ENCODE measurements around the gene P3H3.
"Not testable (repeated sequence)": the region's sequence is repeated elsewhere in the genome, so short reads cannot be mapped to it uniquely, and the experiment has no call there.

The P3H3 gene

GRCh38 chr12:6887460-6887859 is 59.3 kb downstream of the P3H3 start:
- no peak for DNase-seq (ENCODE audit: low spot score)

- DNase-seq (ENCODE audit: low spot score): no peak
Observed at GRCh38 chr12:6888360-6888759, 60.2 kb downstream of the P3H3 start.

- not testable (repeated sequence) for DNase-seq (ENCODE audit: low spot score)
Observed at GRCh38 chr12:6888794-6889193, 60.6 kb downstream of the P3H3 start.

Measured in SK-N-DZ (cell line).